CD4-positive, alpha-beta T cell treated with Interleukin-12 subunit alpha and Interleukin-12 subunit beta, for 1 hour (primary cell): ENCODE data around the gene C10orf120.

ENCODE experiments used
- DNase-seq: peaks from one replicate; pipeline ENCODE4 v3.0.0-alpha.2; 2020

C10orf120 gene

DNA sequence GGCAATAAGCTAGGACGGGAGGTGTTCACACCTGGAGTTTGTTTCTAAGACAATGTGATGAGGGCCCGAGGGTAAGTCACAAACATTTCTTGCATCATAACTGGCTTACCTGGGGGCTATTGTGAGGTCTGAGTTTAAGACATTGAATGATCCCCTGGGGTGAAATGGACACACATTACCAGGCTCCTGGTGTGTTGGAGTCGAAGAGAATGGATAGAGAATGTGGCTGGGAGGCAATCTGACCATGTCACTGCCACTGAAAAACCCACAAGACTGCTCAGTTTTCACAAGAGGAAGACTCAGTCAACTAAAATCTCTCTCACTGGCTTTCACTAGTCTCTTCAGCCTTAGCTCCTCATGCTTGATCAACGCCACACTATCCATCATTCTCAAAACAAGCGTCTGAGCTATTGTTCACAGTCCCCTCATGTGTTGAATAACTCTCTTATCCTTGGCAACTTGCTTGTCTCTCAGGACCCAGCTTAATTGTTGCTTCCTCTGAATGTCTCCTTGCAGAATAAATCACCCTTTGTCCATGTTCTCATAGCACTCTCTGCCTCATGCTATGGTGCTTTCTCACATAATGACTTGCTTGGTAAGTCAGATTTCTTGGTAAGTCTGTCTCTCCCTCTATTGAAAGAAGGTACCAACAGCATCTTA, at the start of gene C10orf120:
Gene C10orf120, minus strand, starts transcription at position 51 of the 660 bp plus-strand sequence. CDS start 56 bp downstream, outside the sequence.
- DNase-seq: no peak

DNA sequence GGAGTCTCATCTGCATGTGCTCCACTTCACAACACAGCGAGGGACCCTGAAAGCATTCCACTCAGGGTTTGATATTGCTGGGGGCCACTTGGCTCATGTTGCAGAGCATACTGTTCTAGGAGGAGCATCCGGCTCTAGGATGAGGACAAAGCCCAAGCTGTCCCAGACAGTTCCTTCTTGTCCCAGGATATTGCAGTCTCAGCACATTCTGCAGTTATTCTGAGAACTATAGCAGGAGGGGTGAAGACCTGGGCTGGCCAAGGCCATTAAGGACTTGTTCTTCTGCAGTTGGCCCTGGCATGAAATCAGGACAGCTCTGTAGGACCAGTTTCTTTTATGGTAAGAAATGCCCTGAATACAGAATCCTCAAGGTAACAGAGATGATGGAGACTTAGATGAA, 48.9 kb upstream of the C10orf120 start:
- DNase-seq: no peak

DNA sequence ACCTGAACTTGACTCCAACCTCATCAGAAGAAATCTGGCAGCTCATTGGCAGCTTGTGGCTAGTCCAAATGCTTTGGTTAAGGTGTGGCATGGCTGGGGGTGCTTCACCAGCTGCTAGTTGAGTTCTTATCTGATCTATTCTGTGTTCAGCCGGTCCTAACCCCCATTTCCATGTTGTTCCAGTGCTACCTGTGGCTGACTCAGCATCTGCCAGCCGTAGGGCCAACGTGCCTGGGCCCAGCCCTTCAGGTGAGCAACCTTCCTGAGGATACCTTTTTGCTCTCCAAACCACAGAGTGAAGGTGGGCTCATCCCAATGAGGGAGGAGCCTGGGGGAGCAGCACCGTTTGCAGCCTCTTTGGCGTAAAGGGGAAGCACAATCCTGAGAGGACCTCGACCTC, 46.8 kb upstream of the C10orf120 start:
- DNase-seq: no peak

DNA sequence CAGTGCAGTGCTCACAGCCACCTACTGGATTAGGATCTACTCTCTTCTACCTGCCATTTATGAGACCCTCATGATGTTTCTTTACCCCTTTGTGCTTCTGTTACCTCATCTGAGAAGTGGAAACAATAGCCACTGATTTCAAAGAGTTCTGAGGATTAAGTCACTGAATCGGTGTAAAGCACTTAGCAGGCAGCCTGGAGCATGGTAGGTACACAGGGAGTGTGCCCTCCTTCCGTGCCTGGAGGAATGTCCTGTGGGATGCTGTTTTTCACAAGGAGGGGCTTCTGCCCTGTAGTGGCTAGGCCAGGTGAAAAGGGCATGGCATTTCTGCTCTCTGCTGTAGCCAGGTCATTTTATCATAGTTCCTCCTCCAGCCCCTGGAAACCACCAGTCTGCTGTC, 44.6 kb upstream of the C10orf120 start:
- no peak for DNase-seq

DNA sequence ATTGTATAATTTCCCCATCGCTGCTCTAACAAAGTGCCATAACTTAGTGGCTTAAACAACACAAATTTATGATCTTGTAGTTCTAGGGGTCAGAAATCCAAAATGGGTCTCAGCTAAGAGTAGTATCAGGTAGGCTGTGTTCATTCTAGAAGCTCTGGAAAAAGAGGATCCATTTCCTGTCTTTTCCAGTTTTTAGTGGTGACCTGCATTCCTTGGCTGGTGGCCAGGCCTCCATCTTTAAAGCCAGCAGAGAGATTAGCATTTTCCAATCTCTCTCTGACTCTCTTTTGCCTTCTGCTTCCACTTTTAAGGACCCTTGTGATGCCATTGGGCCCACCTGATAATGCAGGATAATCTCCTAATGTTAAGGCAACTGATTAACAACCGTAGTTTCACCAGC, 41.0 kb upstream of the C10orf120 start:
- DNase-seq: no peak

DNA sequence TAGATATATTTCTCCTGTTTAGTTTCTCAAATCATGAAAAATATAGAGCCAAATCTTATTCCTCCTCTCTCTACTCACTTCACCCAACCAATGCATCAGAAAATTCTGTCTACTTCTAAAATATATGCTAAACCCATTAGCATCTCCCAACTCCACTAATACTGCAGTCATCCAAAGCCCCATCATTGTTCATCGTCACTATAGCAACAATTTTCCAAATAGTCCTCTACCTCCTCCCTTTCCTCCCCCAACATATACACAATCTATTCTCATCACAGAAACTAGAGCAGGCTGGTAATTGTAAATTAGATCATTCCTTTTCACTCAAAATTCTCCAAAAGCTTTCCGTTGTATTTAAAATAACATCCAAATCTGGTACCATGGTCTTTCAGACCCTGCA, 38.4 kb upstream of the C10orf120 start:
- no peak for DNase-seq

DNA sequence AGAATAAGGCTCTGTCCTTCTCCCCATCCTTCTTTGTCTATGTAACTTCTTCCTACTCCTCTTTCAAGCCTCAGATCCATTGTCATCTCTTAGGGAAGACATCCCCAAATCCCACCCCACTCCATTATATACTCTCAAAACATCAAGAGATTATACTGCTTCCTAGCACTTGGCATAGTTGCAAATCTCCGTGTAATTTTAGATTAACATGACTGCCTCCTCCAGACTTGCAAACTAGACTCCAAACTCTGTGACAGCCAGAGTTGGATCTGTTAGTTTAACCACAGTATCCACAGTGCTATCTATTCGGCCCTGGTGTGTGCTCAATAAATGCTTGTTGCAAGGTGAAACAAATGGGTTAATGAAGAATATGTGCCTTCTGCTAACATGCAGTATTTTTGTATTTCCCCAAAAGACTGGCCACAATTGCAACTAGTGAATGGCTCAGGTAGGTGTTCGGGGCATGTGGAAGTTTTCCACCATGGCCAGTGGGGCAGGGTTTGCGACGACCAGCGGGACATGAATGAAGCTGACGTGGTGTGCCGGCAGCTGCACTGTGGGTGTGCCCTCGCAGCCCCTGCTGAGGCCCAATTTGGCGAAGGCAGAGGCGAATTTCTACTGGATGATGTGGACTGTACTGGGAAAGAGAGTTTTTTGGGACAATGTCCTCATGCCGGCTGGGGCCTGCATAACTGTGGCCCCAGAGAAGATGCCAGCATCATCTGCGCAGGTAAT, 34.5 kb upstream of the C10orf120 start:
- no peak for DNase-seq

DNA sequence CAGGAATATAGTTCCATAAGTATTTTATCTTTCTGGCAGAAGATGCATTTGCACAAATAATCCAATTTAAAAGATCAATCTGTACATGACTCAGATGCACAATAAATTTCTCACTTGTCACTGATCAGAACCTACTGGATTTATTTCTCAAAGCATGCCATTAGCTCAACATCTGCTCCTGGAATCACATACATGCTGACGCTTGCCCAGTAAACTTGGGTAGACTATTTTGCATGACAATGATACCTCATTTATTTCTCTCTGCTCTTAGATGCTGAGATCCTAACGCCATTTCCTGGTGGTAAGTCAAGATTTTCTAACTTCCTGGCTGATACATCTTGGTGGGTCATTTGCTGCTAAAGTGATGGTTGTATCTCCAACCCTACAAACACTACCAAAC, 33.8 kb upstream of the C10orf120 start:
- DNase-seq: no peak

DNA sequence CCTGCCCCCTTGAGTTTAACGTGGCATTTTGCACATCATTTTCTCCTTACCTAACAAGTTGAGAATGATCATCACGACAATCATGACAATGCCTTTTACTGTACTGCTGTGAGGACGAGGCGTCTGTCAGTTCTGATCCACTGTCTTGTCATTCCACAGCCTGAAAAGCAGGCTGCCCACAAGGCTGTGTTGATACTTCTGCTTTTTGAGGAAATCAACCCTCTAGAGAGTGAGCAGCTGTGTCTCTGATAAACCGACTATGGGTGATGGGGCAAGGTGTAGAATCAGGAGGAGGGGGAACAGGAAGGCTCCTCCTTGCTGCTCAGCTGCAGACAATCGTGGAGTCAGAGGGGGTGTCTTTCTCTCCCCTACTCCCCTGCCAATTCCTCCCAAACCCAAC, 30.6 kb upstream of the C10orf120 start:
- DNase-seq: no peak

DNA sequence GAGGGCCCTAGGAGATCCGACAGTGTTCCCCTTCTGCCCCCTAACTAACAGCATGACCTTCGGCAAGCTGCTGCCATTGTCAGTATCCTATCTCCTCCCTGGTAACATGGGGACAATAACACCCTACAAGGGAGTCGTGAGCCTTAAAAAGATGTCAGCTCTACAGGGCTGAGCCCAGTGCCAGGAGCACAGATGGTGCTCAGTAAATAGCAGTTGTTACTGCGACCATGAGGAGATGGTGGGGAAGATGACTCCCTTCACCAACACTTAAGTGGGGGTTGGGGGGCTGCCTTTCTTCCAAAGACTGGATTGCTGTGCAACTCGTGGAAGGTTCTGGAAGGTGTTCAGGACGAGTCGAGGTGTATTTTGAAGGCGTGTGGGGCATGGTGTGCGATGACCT, 29.5 kb upstream of the C10orf120 start:
- no peak for DNase-seq

DNA sequence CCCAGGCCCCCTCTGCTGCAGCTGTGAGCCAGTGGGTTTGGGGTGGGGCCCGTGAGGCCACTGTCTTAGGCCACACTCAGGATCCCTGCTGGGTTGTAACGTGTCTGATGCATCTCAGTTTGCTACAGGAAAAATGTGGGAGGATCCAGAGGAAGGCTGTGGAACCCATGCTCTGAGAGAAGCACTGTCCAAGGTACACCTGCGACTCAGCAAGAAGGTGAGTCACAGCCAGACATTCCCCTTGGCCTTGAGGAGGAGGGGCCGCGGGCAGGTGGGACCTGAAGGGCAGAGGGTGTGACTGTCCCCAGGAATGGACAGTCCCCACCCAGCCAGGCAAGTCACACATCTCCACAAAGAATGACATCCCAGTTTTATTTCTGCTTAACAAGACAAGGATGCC, 27.8 kb upstream of the C10orf120 start:
- DNase-seq: no peak

DNA sequence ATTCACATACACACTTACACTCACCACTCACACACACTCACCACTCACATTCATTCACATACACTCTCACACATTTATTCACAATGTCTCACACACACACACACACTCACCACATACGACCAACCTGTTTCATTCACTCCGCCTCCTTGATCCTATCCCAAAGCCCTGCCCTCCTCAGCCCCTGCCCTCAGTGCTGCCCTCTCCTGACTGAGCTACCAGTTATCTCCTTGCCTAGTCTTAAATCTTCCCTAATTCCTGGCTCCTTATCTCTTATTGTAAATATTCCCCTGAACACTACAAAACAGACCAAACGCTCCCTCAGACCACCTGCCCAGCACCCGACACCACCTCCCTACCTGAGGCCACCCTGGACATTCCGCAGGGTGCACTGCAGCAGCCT, 26.1 kb upstream of the C10orf120 start:
- no peak for DNase-seq

DNA sequence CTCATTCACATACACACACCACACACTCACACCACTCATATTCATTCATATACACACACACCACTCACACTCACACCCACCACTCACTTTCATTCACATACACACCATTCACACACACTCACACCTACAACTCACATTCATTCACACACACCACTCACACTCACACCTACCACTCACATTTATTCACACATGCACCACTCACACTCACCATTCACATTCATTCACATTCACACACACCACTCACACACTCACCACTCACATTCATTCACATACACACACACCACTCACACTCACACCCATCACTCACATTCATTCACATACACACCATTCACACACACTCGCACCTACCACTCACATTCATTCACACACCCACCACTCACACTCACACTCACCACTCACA, 25.4 kb upstream of the C10orf120 start:
- DNase-seq: no peak

DNA sequence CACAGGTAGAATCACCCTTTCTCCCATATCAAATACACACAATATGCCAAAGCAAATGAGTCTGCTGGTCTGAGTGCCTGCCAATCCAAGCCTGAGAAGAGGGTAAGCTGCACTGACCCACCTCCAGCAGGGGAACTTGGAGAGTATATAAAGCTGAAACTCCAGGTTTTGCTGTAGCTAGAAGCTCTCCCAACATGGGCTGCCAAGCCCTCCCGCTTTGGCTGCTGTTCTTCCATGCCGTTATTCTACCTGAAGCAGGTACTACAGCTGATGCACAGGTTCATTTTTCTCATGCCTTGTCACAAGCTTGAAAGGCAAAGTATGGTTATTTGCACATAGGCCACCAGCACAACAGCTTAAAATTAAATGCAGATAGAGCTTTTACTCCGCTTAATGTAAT, 21.5 kb upstream of the C10orf120 start:
- no peak for DNase-seq

DNA sequence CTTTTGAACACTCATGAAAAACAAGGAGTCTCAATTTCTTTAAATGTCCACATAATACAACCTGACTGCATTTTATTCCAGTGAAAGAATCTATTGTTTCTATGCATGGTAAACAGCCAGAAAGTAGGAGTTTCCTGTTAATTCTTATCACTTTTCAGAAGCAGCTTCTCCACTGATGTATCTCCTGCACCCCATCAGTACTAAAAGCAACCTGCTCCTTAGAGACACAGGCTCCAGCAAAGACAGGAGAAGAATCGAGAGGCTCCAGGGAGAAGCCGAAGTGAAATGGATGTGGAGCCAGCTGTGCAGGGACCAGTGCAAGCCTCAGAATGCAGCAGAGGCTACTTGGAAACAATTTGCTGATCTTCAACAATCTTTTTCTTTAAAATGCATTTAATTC, 16.4 kb upstream of the C10orf120 start:
- no peak for DNase-seq

DNA sequence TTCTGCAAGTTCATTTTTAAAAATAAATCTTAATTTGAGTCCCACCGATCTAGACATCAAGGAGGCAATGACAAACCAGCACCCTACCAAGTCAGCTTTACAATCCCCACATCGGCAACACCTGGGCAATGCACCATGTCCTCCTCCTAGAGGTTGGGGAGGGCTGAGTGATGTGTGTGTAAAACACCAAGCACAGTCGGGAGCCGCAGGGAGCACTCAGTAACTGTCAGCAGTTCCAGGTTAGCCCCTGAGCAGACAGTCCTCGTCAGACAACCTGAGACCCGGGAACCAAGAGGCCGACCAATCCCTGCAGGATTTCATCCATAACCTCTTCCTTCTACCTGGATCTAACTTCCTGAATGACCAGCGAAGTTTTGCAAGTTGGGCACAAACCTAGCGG, 15.9 kb upstream of the C10orf120 start:
- DNase-seq: no peak

DNA sequence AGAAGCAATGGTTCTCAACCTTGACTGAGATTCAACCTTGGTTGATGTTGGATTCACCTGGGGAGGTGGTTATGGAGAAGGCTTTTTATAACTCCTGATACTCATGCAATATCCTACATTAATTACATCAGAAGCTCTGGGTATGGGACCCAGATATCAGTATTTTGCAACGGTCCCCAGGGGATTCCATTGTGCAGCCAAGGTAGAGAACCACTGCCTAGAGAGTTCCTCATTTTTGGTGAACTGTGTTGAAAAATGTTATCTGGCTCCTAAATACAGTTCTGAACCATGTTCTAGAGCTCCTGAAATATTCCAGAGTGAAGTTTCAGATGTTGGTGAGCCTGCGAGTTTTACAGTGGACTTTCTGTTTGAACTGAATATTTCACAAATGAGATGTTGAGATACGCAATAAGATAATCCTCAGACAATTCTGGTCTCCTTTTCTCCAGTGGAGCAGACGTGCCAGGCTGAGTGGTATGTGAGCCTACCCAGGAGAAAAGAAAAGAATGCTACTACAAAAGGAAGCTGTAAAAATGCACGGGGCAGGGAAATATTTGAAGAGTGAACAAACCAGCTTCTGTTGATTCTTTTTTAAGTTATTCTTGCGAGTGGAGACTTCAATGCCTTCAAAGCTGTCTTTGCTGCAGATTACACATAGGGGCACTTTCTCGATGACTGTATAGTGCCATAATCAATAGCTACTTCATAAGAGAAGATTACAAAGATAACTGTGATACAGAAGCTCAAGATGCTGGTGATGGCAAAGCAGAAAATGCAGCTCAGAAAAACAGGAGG, 13.6 kb upstream of the C10orf120 start:
- no peak for DNase-seq

DNA sequence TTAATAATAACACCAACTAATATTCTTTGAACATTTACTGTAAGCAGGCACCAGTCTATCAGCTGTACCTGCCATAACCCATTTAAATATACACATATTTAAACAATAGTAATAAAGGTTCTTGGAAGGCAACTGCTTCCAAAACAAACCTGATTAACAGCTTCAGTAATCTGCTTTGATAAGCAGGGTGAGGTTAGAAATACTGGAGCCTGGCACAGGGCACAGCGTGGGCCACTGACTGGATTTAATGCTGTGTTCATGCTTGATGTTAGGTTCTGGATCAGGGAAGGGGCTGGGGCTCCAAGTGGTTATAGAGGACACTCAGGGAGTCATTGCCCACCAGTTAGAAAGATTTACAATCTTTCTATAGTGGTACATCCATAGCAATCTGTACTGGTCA, 10.9 kb upstream of the C10orf120 start:
- DNase-seq: no peak

DNA sequence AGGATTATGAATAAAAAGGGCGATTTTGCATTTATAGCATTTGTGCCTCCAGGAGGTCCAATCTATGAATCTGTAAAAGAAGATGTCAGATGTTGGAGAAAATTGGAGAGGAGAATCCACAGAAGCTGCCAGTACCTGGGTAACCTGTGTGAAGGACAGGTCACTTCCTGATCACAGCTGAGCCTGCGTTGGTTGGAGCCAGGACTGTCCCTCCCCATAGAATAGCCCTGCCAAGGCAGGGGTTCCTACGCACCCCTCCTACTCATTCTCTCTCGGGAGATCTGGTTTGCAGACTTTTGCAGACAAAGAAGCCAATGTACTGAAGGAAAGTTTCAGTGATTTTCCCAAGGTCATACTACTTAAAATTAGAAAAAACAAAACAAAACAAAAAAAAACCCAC, 10.3 kb upstream of the C10orf120 start:
- DNase-seq: no peak

DNA sequence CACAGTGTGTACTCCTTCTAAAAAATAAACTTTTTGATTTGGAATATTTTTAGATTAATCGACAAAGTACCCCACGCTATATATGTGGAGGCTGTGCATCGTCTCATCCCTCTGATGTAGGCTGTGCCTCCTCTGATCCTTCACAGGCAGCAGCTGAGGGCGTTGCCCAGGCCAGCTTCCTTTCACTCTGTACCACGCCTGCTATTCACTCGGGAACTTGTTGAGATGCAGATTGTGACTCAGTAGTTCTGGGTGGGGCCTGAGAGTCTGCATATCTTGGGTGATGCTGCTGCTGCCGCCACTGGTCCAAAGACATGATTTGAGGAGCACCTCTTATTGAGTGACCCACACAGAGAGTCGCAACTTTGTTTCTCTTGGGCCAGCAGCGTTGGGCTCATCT, 7.9 kb upstream of the C10orf120 start:
- no peak for DNase-seq

DNA sequence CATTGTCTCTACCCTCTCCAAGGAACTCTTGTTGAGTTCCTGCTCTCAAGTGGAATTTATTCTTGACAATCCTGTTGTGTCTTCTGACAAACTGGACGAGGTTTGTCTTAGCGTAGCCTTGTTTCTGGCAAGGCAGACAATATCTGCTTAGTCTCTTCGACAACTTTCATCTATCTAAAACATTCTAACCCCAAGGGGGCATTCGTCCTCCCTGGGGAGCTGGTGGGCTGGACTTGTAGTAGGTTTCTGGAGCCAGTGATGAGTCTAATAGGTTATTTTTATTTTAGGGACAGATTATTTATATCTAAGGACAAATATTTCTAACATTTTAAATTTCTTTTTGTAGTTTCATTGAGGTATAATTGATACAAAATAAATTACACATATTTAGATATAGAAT, 7.3 kb upstream of the C10orf120 start:
- DNase-seq: no peak

DNA sequence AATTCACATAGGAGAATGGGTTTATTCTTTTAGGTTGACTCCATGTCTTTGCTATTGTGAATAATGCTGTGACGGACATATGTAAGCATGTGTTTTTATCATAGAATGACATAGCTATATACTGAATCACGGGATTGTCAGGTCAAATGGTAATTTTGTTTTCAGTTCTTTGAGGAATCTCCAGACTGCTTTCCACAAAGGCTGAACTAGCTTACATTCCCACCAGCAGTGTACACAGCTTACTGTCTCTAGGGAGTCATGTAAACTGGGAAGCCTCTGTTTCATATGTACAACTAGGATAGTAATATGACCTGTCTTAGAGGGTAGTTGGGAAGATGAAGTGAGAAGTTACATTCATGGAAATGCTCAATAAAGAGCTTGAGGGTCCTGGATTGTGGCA, 6.8 kb upstream of the C10orf120 start:
- no peak for DNase-seq

DNA sequence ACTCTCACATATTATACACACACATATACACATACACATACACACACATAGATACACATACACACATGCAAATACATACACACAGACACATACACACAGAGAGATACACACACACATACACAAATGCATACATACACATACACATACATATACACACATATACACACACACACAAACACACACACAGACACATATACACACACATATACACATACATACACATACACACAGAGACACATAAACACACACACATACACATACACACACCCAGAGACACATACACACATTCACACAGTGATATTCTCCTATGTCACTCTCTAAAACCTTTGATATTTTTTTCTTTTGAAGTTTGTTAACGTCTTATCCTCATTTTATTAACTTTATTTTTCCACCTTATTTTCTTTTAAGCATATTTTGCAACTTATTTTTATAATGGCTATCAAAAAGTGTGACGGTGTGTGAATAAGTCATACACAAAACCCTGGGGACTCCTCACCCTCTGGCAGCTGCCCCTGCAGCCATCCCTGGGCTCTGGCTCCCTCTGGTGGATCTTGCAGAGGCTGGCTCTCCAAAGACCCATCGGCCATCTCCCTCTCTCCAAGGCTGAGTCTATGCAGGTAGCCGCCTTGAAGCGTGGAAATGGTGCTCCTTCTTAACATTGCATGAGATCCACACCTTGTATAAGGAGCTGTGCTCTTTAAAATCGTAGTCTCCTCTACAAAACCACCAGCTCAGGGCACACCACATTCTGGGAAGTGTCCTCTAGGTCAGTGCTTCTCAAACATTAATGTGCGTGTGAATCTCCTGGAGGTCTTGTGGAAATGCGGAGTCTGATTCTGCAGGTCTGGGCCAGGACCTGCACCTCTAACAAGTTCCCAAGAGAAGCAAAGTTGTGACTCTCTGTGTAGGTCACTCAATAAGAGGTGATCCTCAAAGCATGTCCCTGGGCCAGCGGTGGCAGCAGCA, 4.1 kb upstream of the C10orf120 start:
- DNase-seq: peak; percentile 41
